Urothelium cell line (cell line): Measurements from ENCODE around the gene GPC6.
"Not testable (repeated sequence)": the region's sequence is repeated elsewhere in the genome, so short reads cannot be mapped to it uniquely, and the experiment has no call there.

Experiments
- DNase-seq: peaks from one replicate; pipeline ENCODE4 v3.0.0; 2011; ENCODE audit warnings: low spot score, mixed read lengths
- FAIRE-seq: peaks from 2 replicates; lab custom pipeline; 2011; peaks lifted over from hg19 to GRCh38; lab: Jason Lieb, UNC

The GPC6 gene

GRCh38 chr13:93316841-93317240, 90.2 kb downstream of the GPC6 start:
- no peak for FAIRE-seq
- no peak for DNase-seq

GRCh38 chr13:93318534-93319254, 92.1 kb downstream of the GPC6 start:
- DNase-seq (no peak), FAIRE-seq (no peak)

- DNase-seq (no peak), FAIRE-seq (no peak)
These were observed 94.3 kb downstream of the GPC6 start for GRCh38 chr13:93320942-93321341.

GRCh38 chr13:93323880-93324279, 97.3 kb downstream of the GPC6 start:
- FAIRE-seq, DNase-seq: not testable (repeated sequence)

- FAIRE-seq (no peak), DNase-seq (no peak)
These were observed 99.0 kb downstream of the GPC6 start for GRCh38 chr13:93325303-93326233.

GRCh38 chr13:93326234-93326811, 99.7 kb downstream of the GPC6 start:
- DNase-seq (no peak), FAIRE-seq (no peak)

- FAIRE-seq (no peak), DNase-seq (no peak)
These were observed 102.3 kb downstream of the GPC6 start for GRCh38 chr13:93328943-93329342.

GRCh38 chr13:93336728-93337127, 110.1 kb downstream of the GPC6 start:
- no peak for FAIRE-seq
- DNase-seq = no peak

- FAIRE-seq = no peak
- no peak for DNase-seq
These were observed 111.4 kb downstream of the GPC6 start for GRCh38 chr13:93338030-93338429.

- no peak for FAIRE-seq
- DNase-seq = no peak
These were observed 112.3 kb downstream of the GPC6 start for GRCh38 chr13:93338906-93339305.

- no peak for FAIRE-seq
- DNase-seq = no peak
These were observed 112.9 kb downstream of the GPC6 start for GRCh38 chr13:93339550-93339949.

- FAIRE-seq = no peak
- no peak for DNase-seq
These were observed 114.9 kb downstream of the GPC6 start for GRCh38 chr13:93341517-93341916.

- no peak for FAIRE-seq
- DNase-seq = no peak
These were observed 116.5 kb downstream of the GPC6 start for GRCh38 chr13:93343097-93343496.

- DNase-seq = no peak
- no peak for FAIRE-seq
These were observed 117.6 kb downstream of the GPC6 start for GRCh38 chr13:93344048-93344705.

GRCh38 chr13:93345024-93345423, 118.4 kb downstream of the GPC6 start:
- FAIRE-seq = no peak
- DNase-seq = no peak

- FAIRE-seq (no peak), DNase-seq (no peak)
These were observed 119.2 kb downstream of the GPC6 start for GRCh38 chr13:93345770-93346169.

GRCh38 chr13:93352616-93353015, 126.0 kb downstream of the GPC6 start:
- DNase-seq (no peak), FAIRE-seq (no peak)

GRCh38 chr13:93355094-93355493, 128.5 kb downstream of the GPC6 start:
- DNase-seq (no peak), FAIRE-seq (no peak)

GRCh38 chr13:93356469-93356868, 129.9 kb downstream of the GPC6 start:
- FAIRE-seq (no peak), DNase-seq (no peak)

- DNase-seq (no peak), FAIRE-seq (no peak)
These were observed 133.4 kb downstream of the GPC6 start for GRCh38 chr13:93360021-93360420.

- DNase-seq (no peak), FAIRE-seq (no peak)
These were observed 135.1 kb downstream of the GPC6 start for GRCh38 chr13:93361703-93362102.
